SK-N-SH (cell line): ENCODE results near the gene TRPM1.

Experiments used
- CHD2 ChIP-seq: fragments of 150-350 bp; IDR thresholded peaks from 2 replicates; pipeline ENCODE4 v1.6.1; 2018; ENCODE audit warnings: low read length; ENCODE audit not compliant: partially characterized antibody
- TAF1 ChIP-seq: IDR thresholded peaks from 2 replicates; pipeline ENCODE4 v1.6.1; 2012; ENCODE audit warnings: low read depth, mild to moderate bottlenecking, low read length, moderate library complexity, borderline replicate concordance
- TCF12 ChIP-seq: IDR thresholded peaks from 2 replicates; pipeline ENCODE4 v1.4.0; 2012
- TF ChIP-seq, protein P1 (sequence below): fragments of 200-600 bp; sonication (generic); IDR thresholded peaks from 2 replicates; pipeline ENCODE4 v1.6.1; 2017; ENCODE audit warnings: antibody characterized with exemption, mild to moderate bottlenecking, moderate library complexity
- TF ChIP-seq, protein P2 (sequence below): IDR thresholded peaks from 2 replicates; pipeline ENCODE4 v1.4.0; 2012; ENCODE audit warnings: low read depth, borderline replicate concordance
- TF ChIP-seq, protein P3 (sequence below): IDR thresholded peaks from 2 replicates; pipeline ENCODE4 v1.4.0; 2012; ENCODE audit warnings: low read depth

DNA sequence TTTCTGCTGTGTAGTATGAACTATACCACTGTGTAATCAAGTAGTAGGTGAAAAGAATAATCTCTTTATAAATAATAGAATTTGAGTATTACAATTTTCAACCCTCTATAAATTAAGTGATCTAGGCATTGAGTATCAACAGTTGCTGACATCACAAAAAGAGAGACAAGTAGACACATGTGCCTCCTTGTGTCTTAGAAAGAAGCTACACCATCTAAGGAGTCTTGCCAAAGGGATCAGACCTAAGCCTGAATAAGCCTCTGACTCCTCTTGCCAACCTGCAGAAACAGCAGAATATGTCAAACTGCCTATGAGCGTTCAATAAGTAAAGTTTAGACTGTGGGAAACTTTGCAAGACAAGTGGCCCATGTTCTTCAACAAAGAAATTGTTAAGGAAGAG, 104.3 kb downstream of the TRPM1 start:
- no peak for TF ChIP-seq TCF12
- TF ChIP-seq, protein P1, sequence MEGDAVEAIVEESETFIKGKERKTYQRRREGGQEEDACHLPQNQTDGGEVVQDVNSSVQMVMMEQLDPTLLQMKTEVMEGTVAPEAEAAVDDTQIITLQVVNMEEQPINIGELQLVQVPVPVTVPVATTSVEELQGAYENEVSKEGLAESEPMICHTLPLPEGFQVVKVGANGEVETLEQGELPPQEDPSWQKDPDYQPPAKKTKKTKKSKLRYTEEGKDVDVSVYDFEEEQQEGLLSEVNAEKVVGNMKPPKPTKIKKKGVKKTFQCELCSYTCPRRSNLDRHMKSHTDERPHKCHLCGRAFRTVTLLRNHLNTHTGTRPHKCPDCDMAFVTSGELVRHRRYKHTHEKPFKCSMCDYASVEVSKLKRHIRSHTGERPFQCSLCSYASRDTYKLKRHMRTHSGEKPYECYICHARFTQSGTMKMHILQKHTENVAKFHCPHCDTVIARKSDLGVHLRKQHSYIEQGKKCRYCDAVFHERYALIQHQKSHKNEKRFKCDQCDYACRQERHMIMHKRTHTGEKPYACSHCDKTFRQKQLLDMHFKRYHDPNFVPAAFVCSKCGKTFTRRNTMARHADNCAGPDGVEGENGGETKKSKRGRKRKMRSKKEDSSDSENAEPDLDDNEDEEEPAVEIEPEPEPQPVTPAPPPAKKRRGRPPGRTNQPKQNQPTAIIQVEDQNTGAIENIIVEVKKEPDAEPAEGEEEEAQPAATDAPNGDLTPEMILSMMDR = no peak
- TF ChIP-seq CHD2 = no peak
- no peak for TF ChIP-seq TAF1
- TF ChIP-seq, protein P2, sequence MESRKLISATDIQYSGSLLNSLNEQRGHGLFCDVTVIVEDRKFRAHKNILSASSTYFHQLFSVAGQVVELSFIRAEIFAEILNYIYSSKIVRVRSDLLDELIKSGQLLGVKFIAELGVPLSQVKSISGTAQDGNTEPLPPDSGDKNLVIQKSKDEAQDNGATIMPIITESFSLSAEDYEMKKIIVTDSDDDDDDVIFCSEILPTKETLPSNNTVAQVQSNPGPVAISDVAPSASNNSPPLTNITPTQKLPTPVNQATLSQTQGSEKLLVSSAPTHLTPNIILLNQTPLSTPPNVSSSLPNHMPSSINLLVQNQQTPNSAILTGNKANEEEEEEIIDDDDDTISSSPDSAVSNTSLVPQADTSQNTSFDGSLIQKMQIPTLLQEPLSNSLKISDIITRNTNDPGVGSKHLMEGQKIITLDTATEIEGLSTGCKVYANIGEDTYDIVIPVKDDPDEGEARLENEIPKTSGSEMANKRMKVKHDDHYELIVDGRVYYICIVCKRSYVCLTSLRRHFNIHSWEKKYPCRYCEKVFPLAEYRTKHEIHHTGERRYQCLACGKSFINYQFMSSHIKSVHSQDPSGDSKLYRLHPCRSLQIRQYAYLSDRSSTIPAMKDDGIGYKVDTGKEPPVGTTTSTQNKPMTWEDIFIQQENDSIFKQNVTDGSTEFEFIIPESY = no peak
- TF ChIP-seq, protein P3, sequence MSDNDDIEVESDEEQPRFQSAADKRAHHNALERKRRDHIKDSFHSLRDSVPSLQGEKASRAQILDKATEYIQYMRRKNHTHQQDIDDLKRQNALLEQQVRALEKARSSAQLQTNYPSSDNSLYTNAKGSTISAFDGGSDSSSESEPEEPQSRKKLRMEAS = no peak
